Lower lobe of right lung (tissue), 2 donors: ENCODE results near the gene ORM2. TPM values are rescaled to one million over a fixed set of nuclear protein-coding genes. Genes with fewer than 3 reads are reported as not detected.

Source experiments
- ATAC-seq, 2 donors: fragments of 200-7000 bp; cut with Tn5 transposase; one replicate each; pipeline ENCODE4 v1.9.1; 2020 to 2022; ENCODE audit warnings: mild to moderate bottlenecking in 2 of 2, moderate library complexity in 2 of 2
- DNase-seq: peaks from one replicate; pipeline ENCODE4 v3.0.0-alpha.2; 2020
- H3K27ac ChIP-seq: fragments of 200-600 bp; one replicate; pipeline ENCODE4 v1.8.0; 2022
- H3K27me3 ChIP-seq: fragments of 200-600 bp; one replicate; pipeline ENCODE4 v1.8.0; 2022; ENCODE audit warnings: low read depth
- H3K36me3 ChIP-seq: fragments of 200-600 bp; one replicate; pipeline ENCODE4 v1.8.0; 2022; ENCODE audit warnings: mild to moderate bottlenecking
- H3K4me1 ChIP-seq: fragments of 200-600 bp; one replicate; pipeline ENCODE4 v1.8.0; 2022
- H3K4me3 ChIP-seq: fragments of 200-600 bp; one replicate; pipeline ENCODE4 v1.8.0; 2022; ENCODE audit warnings: mild to moderate bottlenecking
- H3K9me3 ChIP-seq: fragments of 200-600 bp; one replicate; pipeline ENCODE4 v1.8.0; 2022
- CTCF ChIP-seq: fragments of 200-600 bp; IDR thresholded peaks from one replicate; pipeline ENCODE4 v1.8.0; 2022; ENCODE audit warnings: antibody characterized with exemption, mild to moderate bottlenecking
- intact Hi-C: fragments of 100-400 bp; cut with DNase I; formaldehyde crosslinking; loops from one replicate; pipeline ENCODE4 v1.11.0; 2022
- total RNA-seq: library from RNA; stranded (reverse); fragmentation: NEBNext Ultra II Directional; extraction: Animal tissue kit (Norgen Biotek cat#: 25700); gene quantifications from one replicate; pipeline ENCODE4 v1.2.1, GENCODE V29; 2021
- donor health status: DM: no; HTN: yes; CAD: no; lungs with severe emphysema.

Gene ORM2
- total RNA-seq, 1 donor from 2014 or later: 3.1 TPM

- DNase-seq (peak; percentile 77), ATAC-seq (peak; percentile 65 to 69)
- Histone ChIP-seq H3K36me3 (peaks cover 6% of the 10 kb centered on the region), H3K9me3 (peaks cover 4% of the 10 kb centered on the region), H3K4me1 (no peaks in the 10 kb centered on the region), H3K27me3 (no peaks in the 10 kb centered on the region), H3K4me3 (no peak overlapping the region), H3K27ac (no peak overlapping the region)
- TF ChIP-seq CTCF: peak; percentile 98
- intact Hi-C loops: loop anchor here (10.0 kb wide), 1 partner anchor 186 kb away; no protein-coding TSS in a partner anchor
These were observed 38.6 kb upstream of the ORM2 start for GRCh38 chr9:114291064-114291474.

GRCh38 chr9:114291886-114292590 lies 37.6 kb upstream of the ORM2 start:
- H3K4me1 ChIP-seq: no peaks in the 10 kb centered on the region
- intact Hi-C loops: loop anchor here (10.0 kb wide), 1 partner anchor 187 kb away; no protein-coding TSS in a partner anchor
- no peaks in the 10 kb centered on the region for H3K27me3 ChIP-seq
- no peak for TF ChIP-seq CTCF
- DNase-seq (peak; percentile 19), ATAC-seq (no peak)
- no peak overlapping the region for H3K4me3 ChIP-seq
- H3K9me3 ChIP-seq: peaks cover 9% of the 10 kb centered on the region
- H3K27ac ChIP-seq: no peak overlapping the region
- H3K36me3 ChIP-seq: peaks cover 6% of the 10 kb centered on the region

- Histone ChIP-seq H3K9me3 (peaks cover 9% of the 10 kb centered on the region), H3K27ac (no peak overlapping the region), H3K4me3 (no peak overlapping the region), H3K27me3 (no peaks in the 10 kb centered on the region), H3K4me1 (no peaks in the 10 kb centered on the region), H3K36me3 (peaks cover 6% of the 10 kb centered on the region)
- no peak for ATAC-seq
- intact Hi-C loops: loop anchor here (10.0 kb wide), 1 partner anchor 190 kb away; no protein-coding TSS in a partner anchor
- no peak for DNase-seq
- no peak for TF ChIP-seq CTCF
These were observed 35.0 kb upstream of the ORM2 start for GRCh38 chr9:114294664-114295063.

- no peaks in the 10 kb centered on the region for H3K27me3 ChIP-seq
- H3K36me3 ChIP-seq: peaks cover 6% of the 10 kb centered on the region
- peaks cover 9% of the 10 kb centered on the region for H3K9me3 ChIP-seq
- H3K27ac ChIP-seq: no peak overlapping the region
- no peak for ATAC-seq
- no peak overlapping the region for H3K4me3 ChIP-seq
- intact Hi-C loops: loop anchor here (10.0 kb wide), 1 partner anchor 192 kb away; no protein-coding TSS in a partner anchor
- no peak for DNase-seq
- H3K4me1 ChIP-seq: no peaks in the 10 kb centered on the region
- TF ChIP-seq CTCF: no peak
These were observed 33.3 kb upstream of the ORM2 start for GRCh38 chr9:114296338-114296737.

- ATAC-seq: no peak
- no peak overlapping the region for H3K27ac ChIP-seq
- no peak overlapping the region for H3K4me3 ChIP-seq
- DNase-seq: peak; percentile 26
- H3K9me3 ChIP-seq: peaks cover 5% of the 10 kb centered on the region
- no peaks in the 10 kb centered on the region for H3K36me3 ChIP-seq
- no peak for TF ChIP-seq CTCF
- H3K4me1 ChIP-seq: no peaks in the 10 kb centered on the region
- intact Hi-C loops: loop anchor here (10.0 kb wide), 1 partner anchor 195 kb away; no protein-coding TSS in a partner anchor
- peaks cover 3% of the 10 kb centered on the region for H3K27me3 ChIP-seq
These were observed 30.1 kb upstream of the ORM2 start for GRCh38 chr9:114299286-114300152.
